HG03045 (cell line): ENCODE data around the gene TRIM38.

ENCODE experiments used
- ATAC-seq: cut with Tn5 transposase; IDR thresholded peaks from one replicate; pipeline ENCODE4 v1.9.1; 2021; ENCODE audit warnings: mild to moderate bottlenecking, moderate library complexity; ENCODE audit not compliant: unreplicated experiment

TRIM38 gene

DNA sequence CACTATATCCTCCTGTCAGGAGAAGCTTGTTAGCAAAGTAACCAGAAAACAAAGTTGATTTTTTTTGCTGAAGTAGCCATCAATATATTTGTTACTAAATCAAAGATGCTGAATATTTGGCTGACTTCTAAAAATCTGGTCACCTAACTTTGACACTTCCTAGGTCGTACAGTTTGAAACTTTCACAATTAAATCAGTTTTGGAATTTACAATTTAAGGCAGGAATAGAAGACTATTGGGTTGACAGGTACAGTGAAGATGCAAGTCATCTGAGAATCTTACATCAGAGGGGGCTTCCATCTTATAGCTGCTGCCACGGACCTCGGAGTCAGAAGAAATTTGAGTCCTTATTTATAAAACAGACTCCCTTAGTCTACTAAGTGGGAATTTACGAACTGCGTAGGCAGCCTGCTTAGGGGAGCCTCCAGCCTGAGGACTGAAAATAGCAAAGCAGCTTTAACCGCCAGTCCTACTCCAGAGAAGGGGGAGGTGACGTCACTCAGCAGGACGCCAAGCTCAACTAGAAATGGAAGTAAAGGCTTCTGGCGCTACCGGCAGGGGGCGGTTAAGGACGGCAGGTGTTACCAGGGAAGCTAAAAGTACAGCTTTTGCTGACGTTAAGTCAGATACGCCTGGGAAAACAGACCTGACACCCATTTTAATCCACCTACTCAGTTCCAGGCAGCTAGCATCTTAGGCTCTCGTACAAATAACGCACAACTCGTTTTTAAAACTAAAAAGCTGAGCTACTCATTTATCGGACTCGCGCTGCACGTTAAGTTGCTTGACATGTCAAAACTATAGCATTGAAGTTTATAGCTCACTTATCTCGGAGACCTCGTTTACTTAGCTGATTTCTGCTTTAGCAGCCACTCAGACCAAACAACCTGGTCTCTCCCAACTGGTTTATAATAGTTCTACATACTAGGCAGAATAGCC, 63.6 kb downstream of the TRIM38 start:
- peak; percentile 46 for ATAC-seq

DNA sequence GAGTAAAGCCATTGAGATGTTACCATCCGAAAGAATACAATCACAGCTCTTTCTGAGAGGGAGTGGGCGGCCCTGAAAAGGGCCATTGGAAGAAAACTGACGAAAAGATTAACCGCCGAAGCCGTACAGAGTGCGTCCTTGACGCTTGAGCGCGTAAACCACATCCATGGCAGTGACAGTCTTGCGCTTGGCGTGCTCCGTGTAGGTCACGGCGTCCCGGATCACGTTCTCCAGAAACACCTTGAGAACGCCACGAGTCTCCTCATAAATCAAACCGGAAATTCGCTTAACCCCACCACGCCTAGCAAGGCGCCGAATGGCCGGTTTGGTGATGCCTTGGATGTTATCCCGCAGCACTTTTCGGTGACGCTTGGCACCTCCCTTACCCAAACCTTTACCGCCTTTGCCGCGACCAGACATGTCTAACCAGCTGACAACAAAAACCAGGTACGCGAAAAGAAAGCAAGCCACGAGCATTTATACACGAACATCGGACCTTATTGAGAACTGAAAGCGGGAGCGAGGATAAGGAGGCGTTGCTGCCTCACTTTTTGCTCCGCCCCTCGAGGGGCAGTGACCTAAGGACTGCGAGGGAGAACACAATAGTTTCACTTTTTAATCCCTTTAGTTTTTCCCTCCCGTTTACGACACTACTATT, 64.4 kb downstream of the TRIM38 start:
- peak; percentile 40 for ATAC-seq

DNA sequence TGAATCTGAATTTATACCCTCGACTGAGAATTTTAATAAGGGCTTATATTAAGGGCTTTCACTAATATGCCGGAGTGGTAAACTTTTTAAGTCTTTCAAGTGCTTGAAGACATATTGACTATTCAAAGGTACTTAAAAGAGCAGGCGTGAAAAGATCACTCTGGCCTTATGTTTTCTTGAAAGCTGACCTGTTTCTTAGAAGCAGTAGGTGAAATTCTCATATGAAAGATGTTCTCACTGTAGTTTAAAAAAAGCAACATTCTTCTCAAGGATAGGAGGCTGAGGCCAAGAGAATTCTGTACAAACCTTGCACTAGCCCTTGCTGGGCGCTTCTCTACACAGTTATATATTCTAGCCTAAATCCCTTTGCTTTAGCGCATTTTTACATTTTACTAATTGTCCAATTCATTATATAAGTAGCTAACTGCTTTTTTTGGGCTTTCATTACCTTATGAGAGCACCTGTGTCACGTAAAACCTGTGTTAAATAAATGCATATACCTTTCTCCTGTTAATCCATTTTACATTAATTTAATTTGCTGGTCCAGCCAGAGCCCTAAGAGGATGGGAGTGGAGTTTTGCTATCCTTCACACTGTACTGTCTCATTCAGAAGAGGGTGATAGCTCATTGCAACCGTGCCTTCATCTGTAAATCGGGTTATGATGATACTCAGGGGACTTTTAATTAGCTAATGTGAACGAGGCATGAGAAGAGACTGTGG, 65.0 kb downstream of the TRIM38 start:
- no peak for ATAC-seq

DNA sequence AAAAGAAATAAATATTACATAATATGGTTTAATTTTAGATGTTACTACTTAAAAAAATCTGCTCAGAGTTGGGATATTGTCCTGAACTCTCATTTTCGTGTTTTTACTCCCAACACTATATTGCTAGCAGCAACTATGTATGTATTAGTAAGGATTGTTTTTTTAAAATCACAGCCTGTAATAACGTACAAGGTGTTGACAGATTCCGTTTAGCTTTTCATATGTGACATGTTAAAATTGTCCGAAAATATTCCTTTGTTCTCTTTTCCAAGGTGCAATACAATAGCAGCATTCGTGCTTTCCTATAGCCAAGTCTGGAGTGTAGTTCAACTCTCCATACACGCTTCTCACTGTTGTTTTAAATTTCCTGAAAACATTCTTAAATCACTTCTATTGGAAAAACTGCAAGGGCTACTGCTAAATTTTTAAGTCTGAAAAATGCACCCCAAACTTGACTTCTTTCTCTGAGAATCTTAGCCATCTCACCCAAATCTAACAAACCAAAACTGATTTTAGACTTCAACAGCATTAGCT, 65.7 kb downstream of the TRIM38 start:
- ATAC-seq: no peak

DNA sequence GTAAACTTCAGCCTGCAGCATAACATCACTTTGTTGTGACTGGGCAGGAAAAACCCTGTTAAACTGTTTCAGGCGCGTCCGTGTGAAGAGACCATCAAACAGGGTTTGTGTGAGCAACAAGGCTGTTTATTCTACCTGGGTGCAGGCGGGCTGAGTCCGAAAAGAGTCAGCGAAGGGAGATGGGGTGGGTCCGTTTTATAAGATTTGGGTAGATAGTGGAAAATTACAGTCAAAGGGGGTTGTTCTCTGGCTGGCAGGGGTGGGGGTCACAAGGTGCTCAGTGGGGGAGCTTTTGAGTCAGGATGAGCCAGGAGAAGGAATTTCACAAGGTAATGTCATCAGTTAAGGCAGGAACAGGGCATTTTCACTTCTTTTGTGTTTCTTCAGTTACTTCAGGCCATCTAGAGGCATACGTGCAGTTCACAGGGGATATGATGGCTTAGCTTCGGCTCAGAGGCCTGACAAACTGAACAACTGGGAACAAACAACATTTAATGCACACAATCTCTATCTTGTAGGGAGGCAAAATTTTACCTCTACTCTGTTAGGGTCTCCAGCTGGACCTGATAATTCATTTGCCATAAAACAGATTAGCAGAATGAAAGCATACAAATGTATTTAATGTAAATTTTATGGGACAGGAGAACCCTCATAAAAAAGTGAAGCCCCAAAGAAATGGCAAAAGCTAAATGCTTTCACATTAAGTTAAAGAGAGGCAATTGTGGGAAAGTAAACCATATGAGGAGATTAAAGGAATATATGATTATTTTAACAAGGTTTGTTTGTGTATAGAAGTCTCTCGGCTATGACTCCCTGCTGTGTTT, 66.4 kb downstream of the TRIM38 start:
- ATAC-seq: no peak

DNA sequence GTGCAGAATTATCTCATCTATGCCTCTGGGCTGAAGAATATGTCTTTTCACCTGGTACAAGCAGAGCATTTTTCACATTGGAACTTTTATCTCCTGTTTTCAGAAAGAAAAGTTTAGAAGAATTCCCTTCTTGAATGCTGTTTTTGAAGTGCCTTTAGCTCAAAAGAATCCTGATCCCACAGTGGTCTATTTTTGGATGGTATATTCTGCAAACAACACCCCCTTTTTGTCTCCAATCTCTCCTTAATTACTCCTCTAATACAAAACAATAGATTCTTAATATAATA, 66.9 kb downstream of the TRIM38 start:
- ATAC-seq: no peak

DNA sequence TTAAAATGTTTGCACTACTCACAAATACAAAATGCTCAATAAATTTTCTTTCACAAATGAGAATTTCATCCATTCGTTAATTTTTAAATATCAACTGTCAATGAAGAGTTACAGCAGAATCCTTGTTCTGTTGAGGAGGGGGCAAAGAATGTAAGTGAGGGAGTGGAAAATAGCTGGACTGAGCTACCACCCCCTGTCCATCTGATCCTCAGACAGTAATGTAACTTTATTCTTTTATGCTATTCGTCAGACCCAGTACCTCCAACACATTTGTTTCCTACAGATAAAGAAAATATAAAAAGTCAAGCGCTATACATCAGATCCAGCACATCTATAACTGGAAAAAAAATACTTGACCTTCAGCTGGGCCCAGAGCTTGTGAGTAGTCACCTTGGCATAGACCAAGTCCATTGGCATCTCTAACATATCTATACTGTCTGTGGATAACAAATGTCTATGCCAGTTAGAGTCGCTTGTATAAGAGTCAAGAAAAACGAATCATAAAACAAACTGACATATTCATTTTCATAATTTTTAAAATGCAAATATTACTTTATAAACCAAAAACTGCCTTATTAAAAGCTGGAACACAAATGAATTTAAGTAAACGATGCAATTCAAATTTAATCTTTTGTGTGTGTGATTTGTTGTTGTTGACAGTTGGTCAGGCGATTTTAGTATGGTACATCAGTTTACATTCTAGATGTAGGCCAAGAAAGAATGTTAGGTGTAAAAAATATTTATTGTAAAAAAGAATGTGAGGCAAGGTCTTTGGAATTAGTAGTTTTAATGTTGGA, 67.5 kb downstream of the TRIM38 start:
- no peak for ATAC-seq

DNA sequence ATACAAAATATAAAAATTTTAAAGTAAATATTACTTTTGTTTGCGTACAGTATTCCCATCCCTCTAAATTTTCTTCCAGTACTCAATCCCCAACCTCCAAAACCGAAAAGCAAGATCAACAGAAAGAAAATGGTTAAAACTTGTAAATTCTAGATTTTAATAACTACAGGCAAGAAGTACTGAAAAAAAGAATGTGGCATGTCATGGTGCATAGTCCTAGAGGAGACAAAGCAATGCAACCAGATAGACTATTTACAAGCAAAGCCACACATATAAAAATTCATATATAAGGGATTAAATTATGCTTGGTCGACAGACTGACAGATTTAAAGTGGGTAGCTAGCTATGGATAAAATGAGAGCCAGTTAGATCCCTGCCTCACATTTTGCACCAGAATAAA, 68.1 kb downstream of the TRIM38 start:
- no peak for ATAC-seq

DNA sequence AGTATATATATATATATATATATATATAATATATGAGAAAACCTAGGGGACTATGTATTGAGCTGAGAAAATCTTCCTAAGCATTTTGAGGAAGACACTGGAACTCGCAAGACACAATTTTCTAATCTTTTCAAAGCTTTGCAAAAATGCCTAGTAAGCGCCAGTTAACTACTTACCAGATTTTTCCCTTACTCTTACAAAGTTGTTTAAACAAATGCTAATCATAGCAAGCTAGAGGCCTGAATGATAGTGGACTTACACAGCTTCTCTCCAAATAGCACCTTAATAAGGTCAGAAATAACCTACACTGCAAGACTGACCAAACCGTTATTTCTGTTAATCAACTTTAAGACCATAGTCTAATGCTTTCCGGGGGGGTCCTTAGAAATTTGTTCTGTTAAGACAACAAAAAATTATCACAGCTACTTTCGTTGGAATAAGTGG, 68.6 kb downstream of the TRIM38 start:
- no peak for ATAC-seq

DNA sequence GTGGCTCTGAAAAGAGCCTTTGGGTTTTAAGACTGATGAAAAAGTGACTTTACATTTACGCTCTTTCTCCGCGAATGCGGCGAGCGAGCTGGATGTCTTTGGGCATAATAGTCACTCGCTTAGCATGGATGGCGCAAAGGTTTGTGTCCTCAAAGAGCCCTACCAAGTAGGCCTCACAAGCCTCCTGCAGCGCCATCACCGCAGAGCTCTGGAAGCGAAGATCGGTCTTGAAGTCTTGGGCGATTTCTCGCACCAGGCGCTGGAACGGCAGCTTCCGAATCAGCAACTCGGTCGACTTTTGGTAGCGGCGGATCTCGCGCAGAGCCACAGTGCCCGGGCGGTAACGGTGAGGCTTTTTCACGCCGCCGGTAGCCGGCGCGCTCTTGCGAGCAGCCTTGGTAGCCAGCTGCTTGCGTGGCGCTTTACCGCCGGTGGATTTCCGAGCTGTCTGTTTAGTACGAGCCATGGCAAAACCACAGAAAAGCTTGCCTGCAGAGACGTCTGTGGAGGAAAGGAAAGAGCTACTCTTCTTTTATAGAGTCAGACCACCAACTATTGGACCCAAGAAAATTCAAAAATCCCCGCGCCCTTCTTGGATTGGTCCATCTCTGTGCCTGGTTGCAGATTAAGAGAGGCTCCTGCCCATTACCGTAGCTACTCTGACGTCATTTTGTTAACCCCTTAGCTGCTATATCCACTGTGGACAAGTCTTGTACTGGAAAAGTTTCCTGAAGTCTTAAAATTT, 69.2 kb downstream of the TRIM38 start:
- ATAC-seq: peak; percentile 55

DNA sequence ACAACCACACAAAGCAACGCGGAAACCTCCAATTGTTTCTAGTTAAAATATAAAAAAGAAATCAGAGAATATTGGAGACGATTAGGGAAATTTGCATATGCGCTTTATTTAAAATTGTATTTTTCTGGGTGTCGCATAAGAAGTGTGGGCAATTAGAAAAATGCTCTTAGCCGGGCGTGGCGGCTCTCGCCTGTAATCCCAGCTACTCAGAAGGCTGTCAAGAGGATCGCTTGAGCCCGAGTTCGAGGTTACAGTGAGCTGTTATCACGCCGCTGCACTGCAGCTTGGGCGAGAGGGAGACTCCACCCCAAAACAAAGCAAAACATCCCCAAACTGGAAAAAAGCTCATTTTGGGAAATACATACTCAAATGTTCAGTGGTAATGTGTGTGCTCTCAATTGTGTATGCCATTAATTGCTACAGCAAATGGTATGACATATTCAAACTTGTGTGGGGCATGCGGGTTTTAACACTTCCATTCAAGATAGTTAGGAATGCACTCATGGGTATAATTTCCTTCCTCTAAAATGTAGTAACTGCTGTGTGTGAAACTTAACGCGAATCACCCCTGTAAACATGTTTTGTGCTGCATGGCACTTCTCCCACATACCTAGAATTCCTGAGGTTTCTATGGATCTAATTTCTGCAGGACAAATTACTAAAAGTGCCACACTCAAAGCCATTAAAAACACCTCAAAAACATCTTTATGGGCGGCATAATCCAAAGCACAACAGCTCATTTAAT, 69.9 kb downstream of the TRIM38 start:
- no peak for ATAC-seq

DNA sequence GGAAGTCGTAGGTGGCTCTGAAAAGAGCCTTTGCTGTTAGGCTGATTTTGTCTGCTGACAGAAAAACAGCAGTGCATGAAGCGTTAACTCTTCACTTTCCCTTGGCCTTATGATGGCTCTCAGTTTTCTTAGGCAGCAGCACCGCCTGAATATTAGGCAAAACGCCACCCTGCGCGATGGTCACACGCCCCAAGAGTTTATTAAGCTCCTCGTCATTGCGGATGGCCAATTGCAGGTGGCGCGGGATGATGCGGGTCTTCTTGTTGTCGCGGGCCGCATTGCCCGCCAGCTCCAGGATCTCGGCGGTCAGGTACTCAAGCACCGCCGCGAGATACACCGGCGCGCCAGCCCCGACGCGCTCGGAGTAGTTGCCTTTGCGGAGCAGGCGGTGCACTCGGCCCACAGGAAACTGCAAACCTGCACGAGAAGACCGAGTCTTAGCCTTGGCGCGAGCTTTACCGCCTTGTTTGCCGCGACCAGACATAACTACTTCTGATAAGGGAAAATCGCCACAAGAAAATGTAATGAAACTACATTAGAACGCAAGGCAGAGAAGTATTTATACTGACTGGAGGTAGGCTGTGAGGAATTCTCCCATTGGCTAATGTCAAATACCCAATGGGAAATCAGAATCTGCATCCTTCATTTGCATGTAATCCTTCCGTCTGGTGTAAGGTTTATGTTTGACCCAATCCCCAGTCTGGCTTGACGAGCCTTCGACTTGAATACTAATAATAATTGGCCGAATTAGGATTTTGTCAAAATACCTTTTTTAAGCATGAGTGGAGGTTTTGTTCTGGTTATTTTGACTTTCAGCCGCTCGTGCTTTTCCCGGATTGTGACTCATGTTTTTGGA, 70.7 kb downstream of the TRIM38 start:
- ATAC-seq: peak; percentile 63

DNA sequence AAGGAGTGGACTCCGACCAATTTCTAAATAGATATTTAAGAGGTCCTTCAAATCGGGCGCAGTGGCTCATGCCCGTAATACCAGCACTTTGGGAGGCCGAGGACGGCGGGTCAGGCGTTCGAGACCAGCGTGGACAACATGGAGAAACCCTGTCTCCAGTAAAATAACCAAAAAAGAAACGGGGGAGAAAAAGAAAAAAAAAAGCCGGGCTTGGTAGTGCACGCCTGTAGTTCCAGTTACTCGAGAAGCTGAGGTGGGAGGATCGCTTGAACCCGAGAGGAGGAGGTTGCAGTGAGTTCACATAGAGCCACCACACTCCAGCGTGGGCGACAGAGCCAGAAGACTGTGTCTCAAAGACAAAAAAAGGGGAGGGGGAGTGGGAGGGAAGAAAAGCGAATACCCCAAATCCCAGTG, 71.3 kb downstream of the TRIM38 start:
- no peak for ATAC-seq

DNA sequence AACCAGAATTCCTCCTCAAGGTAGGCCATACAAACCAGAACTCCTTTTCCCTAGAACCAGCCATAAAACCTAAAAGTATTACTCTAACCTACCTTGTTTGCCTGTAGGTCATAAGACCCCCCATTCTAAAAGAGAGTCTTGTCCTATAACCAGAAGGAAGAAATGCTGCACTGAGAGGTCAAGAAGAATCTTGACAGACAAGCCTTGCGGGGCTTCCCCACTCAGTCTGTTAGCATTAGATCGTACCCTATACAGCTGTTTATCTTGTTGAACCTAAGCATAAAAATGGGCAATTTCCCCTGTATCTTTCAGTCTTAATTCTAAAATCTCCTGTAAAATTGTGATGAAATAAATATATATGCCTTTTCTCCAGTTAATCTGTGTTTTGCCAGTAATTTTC, 72.3 kb downstream of the TRIM38 start:
- no peak for ATAC-seq
